Dermis blood vessel endothelial cell (primary cell): ENCODE results near the gene MAPK14. TPM values are rescaled to one million over a fixed set of nuclear protein-coding genes. Genes with fewer than 3 reads are reported as not detected.
A peak's percentile ranks its signal among the peaks of the same experiment; 100 is the strongest.

Experiments used
- DNase-seq: peaks from one replicate; pipeline ENCODE4 v3.0.0; 2010
- total RNA-seq: library from RNA; depleted of rRNA; stranded (reverse); fragments of >200 nt; gene quantifications from 2 replicates; pipeline ENCODE4 v1.2.3, GENCODE V29; 2014

The MAPK14 gene
- total RNA-seq, 1 donor from 2014 or later: 71.8 TPM

DNA sequence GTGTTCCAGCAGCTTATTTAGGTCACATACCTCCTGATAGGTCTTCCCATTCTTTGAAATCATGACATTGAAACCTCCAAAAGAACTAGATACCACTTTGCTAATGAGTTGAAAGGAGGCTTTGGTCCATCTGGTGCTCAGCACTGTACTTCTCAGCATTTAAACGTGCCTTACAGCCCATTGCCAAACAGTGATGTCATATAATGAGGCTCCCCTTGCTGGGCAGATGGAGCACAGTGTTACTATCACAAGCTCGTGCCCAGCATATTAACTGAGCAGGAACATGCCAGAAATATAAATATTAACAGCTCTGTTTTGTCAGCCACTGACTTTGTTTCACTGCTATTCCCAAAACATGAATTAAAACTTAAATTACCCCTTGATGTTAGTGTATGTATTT lies 77.2 kb downstream of the MAPK14 start:
- DNase-seq: no peak

DNA sequence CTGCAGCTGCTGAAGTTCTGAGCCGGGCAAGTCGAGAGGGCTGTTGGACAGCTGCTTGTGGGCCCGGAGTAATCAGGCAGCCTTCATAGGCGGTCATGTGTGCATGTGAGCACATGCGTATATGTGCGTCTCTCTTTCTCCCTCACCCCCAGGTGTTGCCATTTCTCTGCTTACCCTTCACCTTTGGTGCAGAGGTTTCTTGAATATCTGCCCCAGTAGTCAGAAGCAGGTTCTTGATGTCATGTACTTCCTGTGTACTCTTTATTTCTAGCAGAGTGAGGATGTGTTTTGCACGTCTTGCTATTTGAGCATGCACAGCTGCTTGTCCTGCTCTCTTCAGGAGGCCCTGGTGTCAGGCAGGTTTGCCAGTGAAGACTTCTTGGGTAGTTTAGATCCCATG lies 81.5 kb downstream of the MAPK14 start:
- DNase-seq: no peak

DNA sequence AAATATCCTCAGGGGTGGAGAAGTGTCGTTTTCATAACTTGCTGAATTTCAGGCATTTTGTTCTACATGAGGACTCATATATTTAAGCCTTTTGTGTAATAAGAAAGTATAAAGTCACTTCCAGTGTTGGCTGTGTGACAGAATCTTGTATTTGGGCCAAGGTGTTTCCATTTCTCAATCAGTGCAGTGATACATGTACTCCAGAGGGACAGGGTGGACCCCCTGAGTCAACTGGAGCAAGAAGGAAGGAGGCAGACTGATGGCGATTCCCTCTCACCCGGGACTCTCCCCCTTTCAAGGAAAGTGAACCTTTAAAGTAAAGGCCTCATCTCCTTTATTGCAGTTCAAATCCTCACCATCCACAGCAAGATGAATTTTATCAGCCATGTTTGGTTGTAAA lies 82.4 kb downstream of the MAPK14 start:
- DNase-seq: no peak

DNA sequence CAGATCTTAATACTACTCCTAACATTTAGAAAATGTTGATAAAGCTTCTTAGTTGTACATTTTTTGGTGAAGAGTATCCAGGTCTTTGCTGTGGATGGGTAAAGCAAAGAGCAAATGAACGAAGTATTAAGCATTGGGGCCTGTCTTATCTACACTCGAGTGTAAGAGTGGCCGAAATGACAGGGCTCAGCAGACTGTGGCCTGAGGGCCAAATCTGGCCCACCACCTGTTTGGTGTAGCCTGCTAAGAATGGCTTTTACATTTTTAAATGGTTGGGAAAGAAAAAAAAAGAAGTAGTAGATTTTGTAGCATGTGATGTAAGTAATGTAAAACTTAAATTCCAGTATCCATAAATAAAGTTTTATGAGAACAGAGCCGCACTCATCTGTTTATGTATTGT lies 83.3 kb downstream of the MAPK14 start:
- DNase-seq: no peak

DNA sequence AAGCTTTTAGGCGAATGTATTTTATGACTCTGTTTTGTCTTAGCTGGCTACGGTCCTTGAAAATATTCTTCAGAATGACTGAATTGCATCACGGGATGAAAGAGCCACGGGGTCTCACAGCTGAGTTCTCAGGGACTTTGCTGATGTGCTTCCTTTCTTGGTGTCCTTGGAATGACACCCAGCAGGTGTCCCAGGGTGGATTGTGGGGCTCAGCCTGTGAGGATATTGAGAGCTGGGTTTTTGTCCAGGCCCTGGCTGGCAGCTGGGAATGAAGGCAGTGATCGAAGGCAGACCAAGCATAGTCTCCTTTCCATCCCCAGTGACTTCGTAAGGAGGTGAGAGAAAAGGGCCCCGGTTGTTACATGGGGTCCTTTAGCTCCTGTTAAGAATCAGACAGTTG lies 83.9 kb downstream of the MAPK14 start:
- DNase-seq: no peak

DNA sequence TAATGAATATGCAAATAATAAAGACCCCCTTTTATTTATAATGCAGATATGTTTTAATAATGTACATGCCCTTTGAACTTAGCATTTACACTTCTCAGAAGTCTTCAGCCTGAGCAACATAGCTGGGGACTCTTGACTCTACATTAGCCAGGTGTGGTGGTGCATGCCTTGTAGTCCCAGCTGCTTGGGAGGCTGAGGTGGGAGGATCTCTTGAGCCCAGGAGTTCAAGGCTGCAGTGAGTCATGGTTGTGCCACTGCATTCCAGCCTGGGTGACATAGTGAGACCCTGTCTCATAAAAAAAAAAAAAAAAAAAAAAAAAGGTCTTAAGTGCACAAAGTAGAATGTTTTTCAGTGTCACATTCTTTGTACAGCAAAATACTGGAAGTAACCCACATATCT lies 85.4 kb downstream of the MAPK14 start:
- DNase-seq: no peak

DNA sequence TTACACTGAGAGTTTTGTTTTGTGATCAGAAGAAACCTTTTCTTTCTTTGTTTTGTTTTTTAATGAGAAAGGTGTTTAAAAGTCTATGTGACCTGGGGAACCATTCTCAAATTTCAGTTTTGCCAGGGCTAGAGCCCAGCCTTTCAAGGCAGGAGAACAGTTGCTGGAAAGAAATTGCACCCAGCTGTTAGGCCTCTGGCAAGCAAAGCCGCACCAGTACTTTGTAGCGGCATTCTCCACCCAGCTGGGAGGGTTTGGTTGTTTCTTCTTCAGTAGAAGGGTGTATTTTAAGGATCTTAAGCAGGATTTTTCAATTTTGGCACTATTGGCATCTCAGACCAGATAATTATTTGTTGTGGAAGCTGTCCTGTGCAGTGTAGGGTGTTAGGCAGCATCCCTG lies 86.1 kb downstream of the MAPK14 start:
- no peak for DNase-seq

DNA sequence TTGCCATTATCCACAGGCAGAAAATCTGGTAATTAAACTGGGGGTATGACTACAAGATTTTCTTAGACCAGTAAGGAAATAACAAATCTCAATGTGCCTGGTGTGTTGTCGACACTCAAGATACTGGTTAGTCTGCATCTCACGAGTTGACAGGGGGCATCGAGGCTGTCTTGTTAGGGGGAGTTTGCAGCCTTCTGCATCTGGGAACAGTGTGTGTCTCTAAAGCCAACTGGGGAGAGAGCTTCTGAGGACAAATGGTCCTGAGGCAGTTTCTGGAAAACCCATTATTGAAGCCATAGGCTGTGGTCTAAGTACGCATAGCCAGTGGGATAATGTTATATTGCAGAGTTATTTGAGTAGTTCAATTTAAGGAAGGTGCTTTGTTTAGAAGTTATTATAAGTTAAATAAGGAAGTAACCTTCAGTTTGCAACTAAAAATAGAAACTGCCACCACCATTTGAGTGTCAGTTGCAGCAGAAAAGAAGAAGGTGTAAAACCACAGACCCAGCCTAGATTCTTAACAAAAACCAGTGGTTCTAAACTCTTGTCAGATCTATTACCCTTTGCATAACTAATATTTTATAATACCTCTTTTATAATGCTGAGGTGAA lies 87.3 kb downstream of the MAPK14 start:
- no peak for DNase-seq

DNA sequence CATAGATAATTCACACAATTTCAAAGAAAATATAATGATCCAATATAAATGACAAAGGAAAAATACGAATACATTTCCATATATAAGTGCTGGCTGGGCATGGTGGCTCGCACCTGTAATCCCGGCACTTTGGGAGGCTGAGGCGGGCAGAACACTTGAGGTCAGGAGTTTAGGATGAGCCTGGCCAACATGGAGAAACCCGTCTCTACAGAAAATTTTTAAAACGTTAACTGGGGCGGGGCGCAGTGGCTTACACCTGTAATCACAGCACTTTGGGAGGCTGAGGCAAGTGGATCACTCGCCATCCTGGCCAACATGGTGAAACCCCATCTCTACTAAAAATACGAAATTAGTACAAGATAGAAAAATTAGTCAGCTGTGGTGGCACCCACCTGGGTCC lies 87.8 kb downstream of the MAPK14 start:
- no peak for DNase-seq

DNA sequence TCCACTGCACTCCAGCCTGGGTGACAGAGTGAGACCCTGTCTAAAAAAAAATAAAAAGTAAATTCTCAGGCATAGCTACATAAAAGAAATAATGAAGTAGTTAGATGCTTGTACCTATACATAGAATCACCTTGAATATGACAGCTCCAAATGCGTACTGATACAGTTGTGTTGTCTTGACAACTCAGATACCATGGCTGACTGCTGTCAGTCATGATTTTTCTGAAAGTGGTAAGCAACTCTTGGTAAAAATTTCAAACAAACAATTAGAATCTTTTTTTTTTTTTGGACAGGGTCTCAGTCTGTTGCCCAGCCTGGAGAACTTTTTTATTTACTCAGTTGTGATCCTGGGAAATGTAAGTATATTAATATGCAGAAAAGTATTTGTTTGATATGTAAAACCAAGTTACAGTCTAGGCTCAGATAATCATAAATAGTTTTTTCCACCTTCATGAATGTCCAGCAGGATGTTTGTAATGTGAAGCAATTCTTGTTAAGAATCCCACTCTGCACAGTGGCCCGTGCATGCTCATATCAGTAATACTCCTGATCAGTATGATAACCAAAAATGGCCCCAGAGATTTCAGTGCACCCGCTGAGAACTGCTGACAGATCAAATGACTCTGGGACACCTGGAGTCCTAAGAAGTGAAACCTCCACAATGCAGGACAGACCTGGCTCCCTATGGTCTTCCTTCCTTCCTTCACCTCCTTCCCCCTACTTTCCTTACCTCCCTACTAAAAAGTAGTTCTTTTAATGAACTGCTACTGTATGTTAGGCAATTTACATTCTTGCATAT lies 88.7 kb downstream of the MAPK14 start:
- DNase-seq: no peak

DNA sequence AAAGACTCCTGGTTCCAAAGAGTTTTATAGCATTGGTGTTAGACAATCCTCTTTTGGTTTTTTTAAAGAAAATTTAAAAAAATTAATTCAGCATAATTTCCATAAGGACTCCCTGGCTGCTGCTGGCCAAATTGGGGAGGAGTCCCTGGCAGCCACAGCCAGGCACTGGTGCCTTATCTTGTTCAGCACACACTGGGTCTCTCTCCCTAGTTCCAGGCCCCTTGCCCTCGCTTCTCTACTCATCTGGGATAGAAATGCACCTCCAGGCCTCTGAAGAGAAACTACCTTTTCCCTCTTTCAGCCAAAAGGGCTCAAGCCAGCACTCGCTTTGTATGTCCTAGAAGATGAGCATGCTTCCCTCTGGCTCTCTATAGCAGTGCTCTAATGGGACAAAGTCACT lies 89.3 kb downstream of the MAPK14 start:
- DNase-seq: no peak

DNA sequence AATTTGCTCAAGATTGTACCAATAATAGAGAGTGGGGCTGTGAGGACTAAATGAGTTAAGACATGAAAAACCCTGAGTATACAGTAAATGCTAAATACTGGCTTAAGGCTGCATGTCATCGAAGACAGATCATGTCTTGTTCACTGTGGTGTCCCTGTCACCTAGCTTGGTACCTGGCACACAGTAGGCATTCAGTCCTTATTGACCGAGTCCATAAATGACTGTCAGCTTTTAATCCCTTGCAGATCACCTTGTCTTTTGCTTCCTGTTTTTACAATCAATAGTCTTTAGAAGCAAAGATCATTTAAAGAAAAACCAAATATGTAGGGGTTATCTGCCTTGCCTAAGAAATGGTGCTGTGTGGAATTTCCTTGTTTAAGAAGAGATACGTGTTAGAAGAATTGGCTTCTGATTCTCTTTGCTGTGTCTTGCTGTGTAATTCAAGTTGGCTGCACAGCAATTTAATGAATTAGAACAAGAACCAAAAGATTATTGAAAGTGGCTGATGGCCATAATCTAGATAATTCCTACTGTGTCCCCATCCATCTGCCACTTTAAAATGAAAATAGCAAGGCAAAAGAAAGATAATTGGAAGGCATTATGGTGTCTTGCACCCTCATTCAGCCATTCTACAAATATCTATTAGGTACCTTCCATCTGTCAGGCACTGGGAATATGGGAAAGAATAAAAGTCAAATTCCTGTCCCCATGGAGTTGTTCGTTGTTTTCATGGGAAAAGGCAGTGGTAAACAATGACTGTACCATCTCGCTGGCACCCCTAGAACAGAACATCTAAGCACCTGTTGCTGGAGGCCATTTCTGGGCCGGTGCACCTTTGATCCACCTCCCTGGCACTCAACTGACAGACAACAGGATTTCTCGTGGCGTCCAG lies 90.3 kb downstream of the MAPK14 start:
- no peak for DNase-seq

DNA sequence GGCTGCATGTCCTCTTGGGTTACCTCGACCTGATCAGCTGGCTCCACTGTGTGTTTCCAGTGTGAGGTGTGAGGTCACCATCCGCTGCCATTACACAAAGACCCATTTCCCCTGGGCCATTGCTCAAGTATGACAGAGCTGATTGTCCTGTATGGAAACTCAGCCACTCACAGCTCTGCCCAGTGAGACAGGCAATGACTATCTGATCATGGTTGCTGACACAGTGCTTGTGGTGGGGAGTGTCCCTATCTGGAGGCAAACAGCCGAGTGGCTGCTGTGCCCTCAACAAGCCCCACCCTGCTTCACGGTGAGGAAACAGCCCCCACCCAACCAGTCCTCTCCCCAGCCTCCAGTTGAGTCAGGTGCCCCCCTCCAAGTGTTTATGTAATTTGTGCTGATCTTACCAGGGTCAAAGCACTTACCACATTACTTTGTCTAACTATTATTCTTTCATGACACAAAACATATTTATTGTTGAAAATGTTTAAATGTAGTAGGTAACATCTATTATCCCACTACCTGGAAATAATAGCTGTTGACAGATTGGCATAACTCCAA lies 91.0 kb downstream of the MAPK14 start:
- DNase-seq: peak; percentile 40

DNA sequence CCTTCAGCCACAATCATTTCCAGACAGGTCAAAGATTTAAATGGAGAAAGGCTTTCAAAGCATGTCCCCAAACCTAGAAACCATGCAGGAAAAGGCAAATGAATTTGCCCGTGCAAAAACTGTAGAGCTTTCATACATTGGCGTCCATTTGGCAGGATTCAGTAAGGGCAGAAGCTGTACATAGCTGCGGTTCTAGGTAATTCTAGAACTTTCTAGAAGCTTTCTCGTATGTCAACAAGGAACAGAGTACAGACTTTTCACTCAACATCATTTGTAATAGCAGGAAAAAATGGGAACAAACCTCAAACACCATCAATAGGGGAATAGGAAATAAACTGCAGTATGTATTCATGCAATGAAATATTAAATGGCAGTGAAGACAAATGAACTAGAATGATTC lies 91.6 kb downstream of the MAPK14 start:
- no peak for DNase-seq

DNA sequence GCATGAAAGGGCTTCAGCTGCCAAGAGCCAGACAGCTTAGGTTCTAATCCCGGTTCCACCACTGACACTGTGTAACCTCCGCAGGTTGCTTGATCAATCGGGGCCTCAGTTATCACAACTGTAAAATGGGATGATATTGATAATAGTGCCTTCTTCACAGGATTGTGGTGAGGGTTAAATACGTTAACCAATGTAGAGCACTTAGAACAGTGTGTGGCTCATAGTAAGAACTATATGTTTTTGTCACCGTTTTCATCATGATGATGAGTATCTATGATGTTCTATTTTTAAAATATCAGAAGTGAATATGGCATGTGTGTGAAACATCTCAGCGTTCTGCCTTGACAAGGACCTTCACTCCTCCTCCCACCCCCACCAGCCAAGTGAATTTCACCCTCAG lies 92.4 kb downstream of the MAPK14 start:
- DNase-seq: no peak

DNA sequence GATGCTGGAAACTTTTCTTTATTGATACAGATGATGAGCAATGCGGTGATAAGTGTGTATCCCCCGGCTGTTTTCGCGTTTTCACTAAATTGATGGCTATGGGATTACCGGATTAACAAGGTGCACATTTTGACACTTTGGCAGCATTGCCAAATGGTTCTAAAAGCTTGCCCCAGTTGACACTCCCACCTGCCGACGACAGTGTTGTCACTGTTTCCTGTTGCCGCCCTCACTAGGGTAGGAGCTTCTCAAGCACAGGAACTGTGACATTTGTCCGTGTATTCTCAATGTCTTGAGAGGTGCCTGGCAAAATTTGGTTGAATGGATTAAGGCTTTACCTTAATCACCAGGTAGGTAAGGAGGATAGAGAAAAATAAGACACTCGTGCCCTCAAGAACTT lies 92.9 kb downstream of the MAPK14 start:
- peak; percentile 28 for DNase-seq

DNA sequence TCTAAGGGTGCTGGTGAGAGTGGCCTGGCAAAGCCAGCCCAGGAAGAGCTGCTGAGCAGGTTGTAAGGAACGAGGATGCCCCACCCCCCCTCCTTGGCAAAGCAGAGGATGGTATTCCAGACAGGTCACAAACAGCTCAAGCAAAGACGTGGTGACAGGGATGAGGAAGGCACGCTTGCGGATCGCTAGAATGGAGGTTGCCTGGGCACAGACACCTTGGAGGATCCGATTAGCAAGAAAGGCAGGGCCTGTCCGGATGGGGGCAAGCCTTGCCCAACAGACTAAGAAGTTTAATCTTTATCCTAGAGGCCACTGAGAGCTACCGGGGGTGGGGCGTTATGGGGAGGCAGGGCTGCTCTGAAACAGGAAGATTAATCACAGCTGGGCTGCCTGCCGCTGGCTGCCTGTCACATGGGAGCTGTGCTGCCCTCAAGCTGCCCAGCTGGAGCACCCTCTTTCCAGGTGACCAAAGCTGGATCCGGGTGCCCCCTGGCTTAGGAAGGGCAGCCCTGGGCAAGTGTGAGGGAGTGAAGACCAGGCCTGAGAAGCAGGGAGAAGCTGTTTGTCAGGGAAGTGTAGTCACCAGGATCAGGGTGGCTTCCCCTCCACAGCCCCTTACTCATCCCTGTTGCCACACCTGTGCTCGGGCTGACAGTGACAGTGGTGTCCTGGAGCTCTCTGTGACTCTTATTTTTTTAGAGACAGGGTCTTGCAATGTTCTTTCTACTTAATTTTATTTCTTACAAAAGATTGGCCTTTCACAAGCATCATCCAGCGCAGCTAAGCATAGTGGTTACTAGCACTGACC lies 93.6 kb downstream of the MAPK14 start:
- DNase-seq: peak; percentile 69

DNA sequence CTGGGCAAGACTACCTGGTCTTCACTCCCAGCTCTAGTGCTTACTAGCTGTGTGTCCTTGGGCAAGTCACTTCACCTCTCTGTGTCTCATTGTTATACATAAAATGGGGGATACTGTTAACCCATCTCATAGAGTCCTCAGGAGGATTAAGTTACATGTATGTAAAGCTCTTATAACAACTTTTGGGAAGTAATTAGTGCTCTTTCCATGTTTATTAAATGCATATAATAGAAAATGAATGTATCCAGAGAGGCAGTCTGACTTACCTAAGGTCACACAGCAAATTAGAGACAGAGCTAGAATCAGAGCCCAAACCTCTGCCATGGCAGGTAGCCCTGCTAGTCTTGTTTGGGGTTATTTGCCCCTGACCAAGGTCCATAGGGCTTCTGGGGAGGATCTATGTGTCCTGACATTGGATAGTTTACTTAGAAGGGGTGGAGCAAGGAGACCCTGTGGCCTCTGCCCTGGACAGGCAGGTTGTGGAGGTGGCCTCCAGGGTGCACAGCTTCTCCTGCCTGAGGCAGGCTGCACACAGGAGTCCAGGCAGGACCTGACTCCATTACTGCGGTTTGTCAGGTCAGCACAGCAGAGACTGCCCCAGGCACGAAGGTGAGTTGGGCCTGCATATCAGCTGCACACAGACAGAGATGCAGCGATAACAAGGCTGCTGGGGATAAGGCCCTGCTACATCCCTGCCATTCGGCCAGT lies 94.3 kb downstream of the MAPK14 start:
- no peak for DNase-seq

DNA sequence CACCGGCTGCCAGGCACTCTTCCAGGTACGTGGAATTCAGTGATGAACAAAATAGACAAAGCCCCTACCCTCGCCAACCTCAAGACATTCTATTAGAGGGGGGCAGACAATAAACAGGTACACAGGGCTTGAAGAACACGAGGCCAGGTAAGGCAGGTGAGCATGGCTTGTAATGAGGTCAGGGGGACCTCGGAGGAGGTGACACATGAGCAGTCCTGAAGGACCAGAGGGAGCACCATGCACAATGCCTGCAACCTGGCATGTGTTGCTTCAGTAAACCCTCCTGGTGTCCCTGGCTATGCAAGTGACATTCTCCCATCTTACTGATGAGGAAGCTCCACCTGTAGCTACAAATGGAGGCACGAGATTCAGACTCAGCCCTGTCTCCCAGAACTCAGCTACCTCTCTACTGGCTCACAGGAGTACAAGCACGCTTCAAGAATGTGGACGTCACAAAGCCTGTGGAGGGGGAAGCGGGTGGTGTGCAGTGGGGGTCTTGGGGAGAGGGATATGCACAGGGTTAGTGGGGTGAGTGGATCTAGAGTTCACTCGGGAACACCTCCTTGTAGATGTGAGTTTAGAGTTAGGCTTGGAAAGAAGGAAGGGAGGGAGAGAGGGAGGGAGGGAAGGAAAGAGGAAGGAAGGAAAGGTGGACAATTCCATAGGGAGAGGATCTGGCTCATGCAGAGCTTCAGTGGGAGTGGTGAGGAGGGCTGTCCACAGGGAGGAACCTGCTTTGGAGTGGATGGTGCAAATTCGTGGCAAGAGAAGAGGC lies 95.1 kb downstream of the MAPK14 start:
- no peak for DNase-seq

DNA sequence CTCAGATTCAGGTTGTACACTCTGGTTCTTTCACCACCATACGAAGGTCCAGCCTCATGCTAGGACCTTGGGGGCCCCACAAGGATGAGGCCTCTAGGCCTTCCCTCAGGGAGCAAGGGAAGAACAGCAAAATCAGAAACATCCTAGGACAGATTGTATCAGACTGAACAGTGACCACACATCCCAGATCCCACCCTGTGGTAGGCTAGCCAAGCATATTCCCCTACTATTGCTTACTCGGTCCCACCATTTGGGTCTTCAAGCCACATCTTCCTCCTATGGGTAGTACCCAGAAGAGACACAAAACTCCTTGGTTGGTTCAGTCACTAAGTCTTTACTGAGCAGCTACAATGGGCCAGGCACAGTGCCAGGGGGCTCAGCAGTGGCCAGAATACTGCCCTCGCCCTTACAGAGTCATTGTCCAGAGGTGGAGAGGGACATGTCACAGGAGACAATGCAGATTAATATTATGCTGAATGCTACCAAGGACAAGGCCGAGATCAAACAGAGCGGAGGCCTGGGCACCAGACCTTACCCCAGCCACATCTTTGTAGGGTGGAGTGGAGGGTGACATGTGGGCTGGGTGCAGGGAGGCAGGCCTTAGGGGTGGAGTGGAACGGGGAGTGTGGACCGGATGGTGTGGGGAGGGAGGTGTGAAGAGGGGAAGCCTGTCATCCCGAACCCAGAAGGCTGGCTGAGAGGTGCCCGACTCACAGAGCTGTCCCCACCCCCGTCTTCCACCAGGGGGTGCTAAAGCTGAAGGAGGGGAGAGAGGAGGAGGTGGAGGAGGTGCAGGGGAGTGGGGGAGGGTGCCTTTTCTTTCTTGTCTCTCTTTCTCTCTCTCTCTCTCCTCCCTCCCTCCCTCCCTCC lies 95.9 kb downstream of the MAPK14 start:
- DNase-seq: peak; percentile 84
